GF-D8 (cell line): ENCODE measurements around the gene KEL.

Experiments
- DNase-seq: peaks from one replicate; lab custom pipeline; 2025; lab: John Stamatoyannopoulos, UW

The KEL gene

DNA sequence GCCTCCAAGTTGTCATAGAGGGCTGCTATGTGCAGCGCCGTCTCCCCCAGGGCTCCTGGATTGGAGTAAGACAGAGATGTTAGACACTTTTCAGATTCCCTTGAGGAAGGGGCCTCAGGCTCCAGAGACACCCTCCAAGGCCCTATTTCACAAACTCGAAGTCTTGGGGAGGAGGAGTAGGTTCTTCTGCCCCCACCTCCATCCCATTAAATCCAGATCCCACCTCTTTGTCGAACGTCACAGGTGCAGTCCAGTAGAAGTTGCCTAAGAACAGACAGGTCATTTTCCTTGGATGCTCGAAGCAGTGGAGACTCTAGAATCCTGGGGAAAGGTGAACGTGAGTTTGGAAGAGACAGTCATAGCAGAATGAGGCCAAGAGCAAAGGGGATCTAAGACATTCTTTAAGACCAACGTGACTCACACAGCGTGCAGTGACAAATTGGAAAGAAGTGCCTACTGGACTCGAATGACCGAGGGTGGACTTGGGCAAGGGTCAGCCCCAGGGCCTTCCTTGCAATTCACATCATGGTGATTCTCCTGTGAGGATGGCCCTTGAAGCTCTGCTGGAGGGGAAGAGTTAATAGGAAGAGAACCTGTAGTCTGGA lies 31.9 kb downstream of the KEL start:
- DNase-seq: no peak

DNA sequence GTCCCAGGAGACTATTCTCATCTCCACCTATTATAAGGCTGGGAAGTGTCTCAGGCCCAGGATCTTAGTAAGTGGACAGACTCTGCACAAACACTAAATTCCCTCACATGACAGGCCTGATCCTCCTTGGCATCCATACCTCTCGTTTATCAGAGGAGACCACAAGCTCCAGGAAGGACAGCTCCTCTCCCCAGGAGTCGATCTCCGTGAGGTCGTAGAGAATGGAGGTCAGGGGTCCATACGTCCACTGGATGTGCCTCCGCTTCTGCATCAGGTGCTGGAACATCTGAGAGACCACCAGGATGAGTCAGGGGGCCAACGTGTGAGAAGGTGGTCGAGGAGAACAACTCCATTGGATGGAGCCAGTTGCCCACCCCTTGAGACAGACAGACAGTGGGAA lies 34.2 kb downstream of the KEL start:
- DNase-seq: no peak

DNA sequence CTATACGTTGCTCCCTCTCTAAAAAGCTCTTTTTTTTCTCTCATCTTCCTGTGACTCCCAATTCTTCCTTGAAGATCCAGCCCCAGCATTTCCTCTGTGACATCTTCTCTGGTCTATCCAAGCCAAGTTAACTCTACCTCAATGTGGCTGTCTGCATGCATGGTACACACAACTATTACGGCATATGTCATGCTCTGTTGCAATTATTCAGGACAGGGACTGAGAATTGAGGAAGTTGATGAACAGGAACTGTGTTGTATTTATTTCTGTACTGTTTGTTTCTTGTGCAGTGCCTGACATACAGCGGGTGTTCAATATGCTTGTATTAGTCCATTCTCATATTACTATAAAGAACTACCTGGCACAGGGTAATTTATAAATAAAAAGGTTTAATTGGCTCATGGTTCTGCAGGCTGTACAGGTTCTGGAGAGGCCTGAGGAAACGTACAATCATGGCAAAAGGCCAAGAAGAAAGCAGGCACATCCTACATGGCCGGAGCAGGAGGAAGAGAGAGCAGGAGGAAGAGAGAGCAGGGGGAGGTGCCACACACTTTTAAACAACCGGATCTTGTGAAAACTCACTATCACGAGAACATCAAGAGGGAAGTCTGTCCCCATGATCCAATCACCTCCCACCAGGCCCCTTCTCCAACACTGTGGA lies 34.9 kb downstream of the KEL start:
- peak; percentile 57 for DNase-seq

DNA sequence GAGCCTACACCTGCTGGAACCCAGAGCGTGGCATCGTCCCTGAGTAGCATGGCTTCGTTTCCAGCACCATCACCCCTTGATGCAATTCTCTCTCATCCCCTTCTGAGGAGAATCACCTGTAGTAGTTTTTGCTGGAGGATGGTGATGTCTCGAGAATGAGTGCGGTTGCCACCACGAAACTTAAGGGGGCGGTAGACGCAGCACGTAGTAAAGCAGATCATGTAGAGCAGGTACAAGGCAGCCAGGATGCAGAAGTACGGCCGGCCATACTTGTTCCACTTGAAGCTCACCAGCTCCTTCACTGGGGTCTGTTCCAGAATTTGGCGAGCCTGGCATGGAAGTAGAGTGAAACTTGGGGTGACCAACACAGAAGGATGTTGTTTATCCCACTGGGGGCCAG lies 36.8 kb downstream of the KEL start:
- DNase-seq: no peak

DNA sequence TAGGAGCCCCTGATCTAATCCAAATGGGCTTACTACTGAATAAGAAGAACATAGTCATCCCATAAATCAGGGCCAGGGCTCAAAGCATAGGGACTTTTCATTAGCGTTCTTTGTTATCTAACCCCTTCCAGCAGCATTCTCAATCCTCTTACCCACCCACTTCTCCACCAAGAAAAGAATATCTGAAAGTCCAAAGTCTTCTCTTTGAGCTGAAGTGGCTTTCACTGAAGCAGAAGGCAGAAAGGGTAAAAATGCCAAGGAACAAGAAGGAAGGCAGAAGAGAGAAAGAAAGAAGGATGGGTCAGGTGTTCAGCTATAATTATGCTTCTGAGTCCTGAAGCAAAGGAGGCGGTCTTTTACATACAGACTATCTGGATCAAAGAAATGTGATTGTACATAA lies 38.8 kb downstream of the KEL start:
- DNase-seq: no peak

DNA sequence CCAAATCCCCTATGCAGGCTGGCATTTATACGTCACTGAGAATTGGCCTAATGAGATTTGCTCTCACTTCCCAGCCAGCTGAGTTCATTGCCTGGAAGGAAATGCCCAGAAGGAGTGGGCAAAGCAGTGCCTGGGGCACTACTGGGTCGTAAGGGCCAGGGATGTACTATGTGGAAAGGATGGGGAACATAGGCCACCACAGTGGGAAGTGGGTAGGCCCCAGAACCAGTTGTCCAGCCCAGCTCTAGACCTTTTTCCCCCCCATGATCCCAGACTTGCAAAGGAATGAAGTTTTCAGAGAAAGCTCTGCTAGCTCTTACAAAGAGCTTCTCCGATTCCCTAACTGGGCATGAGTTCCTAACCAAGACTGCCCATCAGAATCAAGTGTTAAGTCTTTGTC lies 42.5 kb downstream of the KEL start:
- DNase-seq: no peak

DNA sequence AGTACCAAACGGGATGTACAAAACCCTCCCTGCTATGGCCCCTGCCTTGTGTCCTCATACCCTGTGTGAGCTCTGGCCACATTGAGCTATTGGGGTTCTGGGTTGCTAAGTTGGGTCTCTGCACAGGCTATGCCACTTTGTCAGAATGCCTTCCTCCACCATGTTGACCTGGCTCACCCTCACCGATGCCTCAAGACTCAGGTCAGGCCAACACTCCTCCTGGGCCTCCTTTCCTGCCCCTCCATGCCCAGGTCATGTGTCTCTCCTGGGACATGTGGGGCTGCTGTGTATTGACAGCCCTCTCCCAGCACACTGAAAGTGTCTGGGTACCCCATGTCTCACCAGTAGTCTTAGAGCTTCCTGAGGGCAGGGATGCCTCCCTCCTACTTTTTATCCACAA lies 43.3 kb downstream of the KEL start:
- DNase-seq: no peak

DNA sequence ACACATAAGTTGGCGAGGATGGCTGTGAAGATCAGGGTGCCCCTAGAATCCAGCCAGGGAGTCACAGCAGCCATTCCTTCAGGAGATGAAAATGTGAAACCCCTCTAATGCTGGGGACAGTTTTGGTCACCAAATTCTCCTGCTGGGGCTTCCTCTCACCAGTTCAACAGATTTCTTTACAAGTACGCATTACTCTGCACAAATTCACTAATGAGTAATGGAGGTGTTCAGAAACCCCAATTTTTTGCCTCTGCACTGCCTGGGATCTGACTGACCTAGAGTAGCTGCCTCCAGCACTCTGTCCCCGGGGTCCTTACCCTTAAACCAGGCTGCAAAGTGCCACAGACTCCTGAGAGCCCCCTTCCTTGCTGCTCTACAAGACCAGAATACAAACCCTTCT lies 44.7 kb downstream of the KEL start:
- DNase-seq: no peak

DNA sequence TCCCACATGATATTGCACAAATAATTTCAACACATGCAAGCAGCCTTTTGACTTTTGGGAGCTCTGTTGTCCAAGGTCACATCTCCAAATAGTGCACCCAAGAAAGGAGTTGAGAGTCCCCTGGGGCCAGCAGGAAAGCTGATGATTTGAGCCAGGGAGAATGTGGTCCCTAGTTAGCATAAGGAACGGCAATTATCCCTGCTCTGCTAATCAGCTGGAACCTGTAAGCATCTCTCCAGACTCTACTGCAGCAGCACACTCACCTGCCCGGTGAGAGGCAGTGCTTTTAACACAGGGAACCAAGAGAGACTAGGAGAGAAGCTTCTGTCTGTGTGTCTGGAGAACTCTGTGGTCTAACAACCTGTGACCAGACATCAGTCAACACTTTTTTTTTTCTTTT lies 45.7 kb downstream of the KEL start:
- no peak for DNase-seq

DNA sequence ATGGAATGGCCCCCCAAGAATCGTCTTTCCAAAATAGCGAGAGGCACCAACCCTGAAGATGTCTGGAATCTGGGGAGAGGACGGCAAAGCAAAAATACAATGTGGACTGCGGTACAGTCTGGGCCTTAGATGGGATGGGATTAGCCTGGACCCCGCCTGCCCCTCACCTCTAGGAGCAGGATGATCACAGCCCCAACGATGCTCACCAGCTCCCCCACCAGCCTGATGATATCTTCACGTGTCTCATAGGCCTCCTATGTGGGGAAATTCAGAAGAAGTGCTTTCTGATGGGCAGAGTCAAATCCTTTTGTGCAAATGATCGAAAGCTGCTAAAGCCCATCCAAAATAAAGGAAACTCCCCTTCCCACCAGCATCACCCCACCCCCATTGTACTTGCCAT lies 46.8 kb downstream of the KEL start:
- DNase-seq: no peak

DNA sequence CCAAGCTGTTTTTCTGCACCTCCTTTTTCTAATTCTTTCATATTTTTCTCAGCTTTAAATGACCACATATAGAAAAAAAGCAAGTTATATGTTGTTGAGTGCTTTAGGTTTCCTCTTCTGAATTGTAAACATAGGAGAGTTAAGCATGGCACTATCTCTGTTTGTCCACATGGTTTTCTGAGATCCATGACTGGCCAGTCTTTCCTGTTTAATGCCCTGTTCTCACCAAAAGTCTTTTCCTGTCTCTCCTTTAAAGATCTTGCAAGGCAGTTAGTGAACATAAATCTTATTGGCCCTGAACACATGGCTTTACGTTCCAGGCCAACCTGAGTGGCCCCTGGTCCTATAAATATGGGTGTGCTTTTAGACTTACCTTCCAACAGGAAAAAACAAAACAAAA lies 48.0 kb downstream of the KEL start:
- DNase-seq: no peak

DNA sequence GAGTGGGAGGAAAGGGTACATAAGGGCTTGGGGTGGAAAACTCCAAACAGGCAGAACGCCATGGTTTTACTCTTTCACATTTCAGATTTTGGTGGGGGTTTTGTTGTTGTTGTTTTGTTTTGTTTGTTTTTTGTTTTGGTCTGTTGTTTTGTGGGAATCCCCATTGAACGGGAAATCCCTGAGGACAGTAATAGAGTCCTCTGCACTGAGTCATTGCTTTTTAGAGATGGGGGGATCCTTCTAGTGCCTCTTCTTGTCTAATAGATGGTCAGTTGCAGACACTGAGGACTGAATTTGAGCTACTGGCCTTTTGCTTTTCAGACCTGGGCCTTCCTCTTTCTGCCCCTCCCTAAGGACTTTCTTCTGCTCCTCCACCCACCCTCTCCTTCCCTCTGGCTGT lies 48.6 kb downstream of the KEL start:
- no peak for DNase-seq

DNA sequence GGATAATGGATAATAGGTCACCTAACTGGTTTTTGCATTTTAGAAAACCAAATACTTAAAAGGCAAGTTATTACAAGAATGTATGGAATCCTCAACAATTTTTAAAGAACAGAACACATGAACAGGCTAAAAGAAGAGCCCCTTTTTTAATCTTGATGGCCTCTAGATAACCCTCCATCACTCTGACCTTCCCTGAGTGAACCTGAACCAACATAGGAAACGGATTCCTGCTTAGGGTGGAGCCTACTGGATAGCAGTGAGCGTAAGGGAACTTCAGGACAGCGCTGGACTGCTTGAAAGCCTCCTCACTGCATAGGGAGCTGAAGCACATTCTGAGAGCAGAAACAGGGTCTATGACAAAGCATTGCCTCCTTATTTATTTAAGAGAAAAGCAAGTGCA lies 49.1 kb downstream of the KEL start:
- no peak for DNase-seq

DNA sequence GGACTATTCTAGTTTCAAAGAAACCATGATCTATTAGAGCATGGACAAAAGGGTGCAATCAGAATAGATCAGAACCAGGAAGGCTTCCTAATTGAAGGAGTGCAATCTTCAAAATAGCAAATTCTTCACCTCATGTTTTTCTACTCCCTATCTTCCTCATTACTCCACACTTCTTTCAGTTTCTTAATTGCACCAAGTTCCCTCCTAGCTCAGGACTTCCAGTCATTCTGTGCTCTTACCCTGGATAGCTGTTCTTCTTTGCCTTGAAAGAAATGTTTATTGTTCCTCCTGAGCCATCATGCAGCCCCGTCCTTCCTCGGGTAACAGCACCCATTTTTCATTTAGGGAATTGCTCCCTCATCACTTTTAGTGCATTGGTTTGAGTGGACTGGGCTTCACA lies 51.7 kb downstream of the KEL start:
- no peak for DNase-seq

DNA sequence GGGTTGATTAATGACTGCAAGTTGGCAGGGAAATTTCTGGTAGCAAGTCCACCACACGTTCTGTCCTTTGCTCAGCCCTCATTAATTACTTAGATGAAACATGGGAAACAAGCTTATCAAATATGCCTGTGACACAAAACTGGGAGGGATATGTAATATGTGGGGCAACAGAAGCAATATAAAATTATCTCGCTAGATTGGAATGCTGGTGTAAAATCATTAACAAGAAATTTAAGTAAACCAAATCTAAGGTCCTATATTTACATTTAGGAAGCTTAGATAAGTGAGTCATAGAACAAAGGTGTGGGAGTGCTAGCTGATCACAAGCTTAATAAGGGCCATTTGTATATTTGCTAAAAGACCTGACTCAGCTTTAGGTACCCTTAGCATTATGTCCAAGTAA lies 52.1 kb downstream of the KEL start:
- DNase-seq: no peak

DNA sequence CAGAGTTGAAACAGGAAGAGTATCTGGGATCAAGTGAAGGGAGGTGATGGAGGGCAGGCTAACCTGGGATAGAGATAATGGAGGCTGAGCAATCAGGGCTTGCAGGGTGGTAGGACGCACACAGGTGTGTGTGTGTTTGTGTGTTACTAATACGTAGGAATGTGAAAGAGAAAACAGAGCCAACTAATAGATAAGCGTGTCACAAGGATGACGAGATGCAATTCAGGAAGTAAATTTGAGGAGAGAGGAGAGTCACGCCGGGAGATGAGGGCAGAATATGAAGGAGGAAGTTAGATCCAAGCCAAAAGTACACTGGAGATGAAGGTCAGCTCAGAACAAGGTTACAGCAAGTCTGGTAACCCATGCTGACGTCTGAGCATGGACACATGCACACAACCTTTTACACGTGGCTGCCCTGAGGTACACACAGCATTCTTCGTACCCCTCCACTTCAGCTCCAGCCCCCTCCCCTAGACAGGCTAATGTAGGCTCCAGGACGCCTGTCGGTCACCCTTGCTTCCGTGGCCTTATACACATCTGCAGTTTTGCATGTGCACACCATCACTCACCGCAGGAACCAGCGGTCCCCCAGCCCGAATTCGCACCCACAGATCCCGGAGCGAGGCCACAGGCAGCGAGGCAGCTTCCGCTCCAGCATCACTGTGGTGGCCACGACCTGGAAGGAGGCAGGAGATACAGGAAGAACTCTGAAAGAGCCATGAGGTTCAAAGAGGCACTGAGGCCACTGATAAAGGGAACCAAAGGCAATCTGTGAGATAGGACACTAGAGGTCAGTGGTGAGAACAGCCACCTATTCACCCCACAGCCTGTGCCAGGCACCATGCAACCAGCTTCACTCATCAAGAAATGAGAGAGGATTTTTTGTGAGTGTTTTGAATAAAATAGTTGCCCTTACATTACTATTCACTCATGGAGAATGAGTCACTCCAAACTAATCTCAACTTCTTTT lies 53.0 kb downstream of the KEL start:
- no peak for DNase-seq

DNA sequence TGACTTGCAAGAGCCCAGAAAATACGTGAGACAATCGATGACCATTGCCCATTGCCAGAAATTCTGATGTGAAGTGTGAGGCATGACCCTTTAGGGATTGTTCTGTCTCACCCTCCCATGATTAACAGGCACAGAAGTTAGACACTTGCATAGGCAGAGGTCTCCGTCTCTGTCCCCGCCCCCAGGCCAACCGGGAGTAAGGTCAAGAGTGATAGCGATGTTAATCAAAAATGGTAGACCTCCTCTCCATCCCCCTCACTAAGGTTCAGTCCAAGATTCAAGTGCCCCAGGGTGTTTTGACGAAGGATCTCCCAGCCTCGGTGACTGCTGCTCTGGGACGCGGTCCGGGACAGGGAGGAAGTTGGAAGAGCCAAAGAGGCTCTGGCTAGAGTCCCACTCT lies 53.9 kb downstream of the KEL start:
- no peak for DNase-seq

DNA sequence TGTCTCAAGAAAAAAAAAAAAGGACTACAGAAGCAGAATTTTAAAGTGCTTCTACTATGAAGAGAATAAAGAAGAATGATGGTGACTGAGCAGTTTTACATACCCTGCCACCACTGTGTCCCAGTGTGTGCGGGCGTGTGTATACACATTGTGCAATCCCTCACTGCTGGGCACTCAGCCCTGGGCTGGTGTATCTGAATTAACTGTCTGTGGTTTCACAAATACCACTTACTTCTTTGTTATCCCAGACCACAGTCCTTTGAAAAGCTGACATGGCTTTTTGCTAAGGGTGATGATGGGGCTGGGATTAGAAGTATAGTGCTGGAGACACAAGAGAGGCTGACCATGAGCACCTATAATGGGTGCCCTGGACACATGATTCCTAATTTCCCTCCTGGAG lies 55.5 kb downstream of the KEL start:
- no peak for DNase-seq

DNA sequence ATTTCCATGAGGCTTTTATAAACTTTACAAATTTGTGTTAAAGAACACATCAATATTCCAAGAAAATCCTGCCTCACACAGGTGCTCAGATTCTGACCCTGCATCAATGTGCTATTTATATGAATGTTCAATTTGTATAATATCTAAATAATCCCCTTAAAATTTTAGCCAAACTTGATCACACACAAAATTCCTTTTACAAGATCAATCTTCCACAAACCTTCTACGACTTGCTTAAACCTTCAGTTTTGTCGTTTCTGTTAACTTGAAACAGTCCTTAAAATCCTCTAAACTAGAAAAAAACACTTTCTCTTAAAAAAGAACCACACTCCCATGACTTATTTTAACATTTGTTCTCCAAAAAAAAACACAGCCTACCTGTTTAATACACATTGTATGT lies 56.4 kb downstream of the KEL start:
- DNase-seq: no peak

DNA sequence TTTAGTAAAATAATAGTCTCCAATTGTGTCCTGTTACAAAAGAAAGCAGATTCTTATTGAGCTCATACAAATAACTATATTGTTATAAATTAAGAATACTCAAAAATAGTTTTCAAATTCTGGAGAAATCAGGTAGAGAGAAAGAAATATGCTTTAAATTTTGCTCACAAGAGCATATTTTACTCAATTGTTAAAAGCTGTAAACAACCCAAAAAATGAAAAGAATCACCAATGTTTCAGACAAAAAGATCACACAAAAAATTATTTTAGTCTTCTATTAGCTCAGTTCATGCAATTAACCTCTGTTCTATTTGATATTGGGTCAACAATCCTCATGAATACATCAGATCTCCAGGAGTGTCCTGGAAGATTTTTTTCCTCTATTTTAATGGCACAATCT lies 58.0 kb downstream of the KEL start:
- DNase-seq: no peak

DNA sequence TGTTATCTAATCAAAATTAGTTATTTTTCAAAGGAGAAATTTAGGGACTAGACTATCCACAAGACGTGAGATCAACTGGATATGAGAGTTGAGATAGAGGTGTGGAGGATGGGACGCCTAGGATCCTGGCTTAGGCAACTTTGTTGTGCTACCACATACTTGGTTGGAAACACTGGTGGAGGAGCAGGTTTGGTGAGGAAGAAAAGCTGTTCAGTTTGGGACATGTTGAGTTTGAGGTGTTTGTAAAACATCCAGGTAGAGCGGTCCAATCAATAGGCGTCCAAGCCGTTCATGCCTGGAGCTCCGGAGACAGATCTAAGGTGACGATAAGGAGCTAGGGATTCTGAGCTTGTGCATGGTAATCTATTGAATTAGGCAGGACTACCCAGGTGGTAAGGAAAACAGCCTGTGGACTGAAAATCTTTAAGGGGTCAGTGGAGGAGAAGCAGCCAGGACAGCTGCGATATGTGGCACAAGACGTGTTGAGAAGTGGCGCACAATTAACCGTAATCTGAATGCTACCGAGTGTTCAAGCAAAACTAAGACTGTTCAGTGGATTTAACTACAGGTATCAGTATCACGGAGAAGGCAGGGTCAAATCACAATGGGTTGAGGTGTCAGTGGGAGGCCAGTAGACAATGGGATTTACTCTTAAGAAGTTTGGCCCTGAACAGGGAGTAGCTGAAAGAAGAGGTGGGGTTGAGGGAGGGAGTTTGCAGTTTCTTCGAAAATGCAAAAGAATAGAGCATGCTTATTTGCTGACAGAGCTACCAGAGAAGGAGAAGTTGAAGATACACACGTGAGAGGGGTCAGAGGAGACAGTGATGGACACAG lies 60.5 kb downstream of the KEL start:
- no peak for DNase-seq

DNA sequence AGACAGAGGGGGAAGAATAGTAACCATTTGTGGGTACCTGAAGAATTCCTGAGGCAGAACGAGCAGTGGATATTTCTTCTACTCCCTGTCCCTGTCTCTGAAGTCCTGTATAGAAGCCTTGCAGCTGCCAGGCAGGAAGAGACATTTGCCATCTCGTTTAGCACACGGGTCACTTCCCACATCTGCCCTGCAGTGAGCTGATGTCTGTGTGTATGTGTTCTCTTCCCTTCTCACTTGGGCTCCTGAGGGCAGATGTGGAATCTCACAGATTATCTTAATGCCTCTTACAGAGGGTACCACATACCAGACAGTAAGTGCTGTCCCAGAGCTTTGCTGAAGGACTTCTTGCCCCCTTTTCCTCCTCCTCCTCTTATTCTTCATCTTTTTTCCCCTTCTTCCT lies 62.5 kb downstream of the KEL start:
- no peak for DNase-seq
